Measurements from ENCODE around the gene CXCL17.
"Not testable (repeated sequence)": the region's sequence is repeated elsewhere in the genome, so short reads cannot be mapped to it uniquely, and the experiment has no call there.

GRCh38 chr19:42461231-42461630 lies 18.5 kb upstream of the CXCL17 start:
- TF ChIP-seq CTCF, POLR2A (IDR thresholded peaks at IDR 0.05): not testable (repeated sequence)

Measured in prostate gland (tissue), 2 donors.